Measurements from ENCODE around the gene ADAMTS1.

Gene ADAMTS1

DNA sequence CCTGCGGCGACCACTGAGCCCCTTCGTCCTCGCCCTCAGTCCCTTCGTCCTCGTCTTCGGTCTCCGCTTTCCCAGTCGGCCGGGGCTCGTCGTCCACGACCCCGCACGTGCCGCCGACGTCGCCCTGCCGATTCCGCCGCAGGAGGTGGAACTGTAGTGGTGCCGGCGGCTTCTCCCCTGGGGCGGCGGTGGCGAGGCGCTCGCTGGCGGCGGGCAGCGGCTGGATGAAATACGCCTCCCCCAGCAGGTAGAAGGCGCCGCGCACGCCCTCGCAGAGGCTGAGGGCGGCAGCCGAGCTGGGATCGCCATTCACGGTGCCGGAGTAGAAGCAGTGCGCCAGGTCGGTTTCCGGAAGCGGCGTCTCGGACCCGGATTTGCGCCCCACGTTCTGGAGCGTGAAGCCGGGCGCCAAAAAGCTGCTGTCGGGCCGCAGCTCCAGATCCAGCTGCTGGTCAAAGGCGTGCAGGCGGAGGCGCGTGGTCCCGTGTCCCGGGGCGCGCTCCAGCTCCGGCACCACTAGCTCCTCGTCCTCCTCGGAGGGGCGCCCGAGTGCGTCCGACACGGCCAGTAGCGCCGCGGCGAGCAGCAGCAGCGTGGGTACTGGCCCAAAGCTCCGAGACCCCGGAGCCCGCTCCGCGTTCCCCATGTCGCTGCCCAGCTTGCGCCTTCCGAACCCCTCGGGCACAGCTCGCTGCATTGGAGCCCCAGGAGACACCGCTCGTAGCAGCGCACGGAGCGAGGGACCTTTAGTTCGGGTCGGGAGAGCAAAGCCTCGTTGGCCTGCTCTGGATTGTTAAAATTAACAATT lies 747 bp downstream of the ADAMTS1 start:
- DNase-seq: no peak

DNA sequence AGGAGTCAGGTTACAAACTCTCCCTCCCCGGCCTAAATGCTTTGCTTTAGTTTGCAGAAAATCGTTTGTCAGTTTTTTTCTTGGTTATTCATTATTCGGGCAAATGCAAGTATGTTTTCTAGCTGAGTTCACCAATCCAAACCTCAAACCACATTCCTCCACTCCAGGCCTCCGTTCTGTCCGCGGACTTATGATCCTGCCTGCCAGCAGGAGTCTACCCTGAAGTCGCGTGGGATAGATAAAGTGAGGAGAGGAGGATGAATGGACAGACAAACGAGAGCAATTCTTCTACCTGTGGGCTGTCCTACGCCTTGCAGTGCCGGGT lies 1.3 kb downstream of the ADAMTS1 start:
- no peak for DNase-seq

DNA sequence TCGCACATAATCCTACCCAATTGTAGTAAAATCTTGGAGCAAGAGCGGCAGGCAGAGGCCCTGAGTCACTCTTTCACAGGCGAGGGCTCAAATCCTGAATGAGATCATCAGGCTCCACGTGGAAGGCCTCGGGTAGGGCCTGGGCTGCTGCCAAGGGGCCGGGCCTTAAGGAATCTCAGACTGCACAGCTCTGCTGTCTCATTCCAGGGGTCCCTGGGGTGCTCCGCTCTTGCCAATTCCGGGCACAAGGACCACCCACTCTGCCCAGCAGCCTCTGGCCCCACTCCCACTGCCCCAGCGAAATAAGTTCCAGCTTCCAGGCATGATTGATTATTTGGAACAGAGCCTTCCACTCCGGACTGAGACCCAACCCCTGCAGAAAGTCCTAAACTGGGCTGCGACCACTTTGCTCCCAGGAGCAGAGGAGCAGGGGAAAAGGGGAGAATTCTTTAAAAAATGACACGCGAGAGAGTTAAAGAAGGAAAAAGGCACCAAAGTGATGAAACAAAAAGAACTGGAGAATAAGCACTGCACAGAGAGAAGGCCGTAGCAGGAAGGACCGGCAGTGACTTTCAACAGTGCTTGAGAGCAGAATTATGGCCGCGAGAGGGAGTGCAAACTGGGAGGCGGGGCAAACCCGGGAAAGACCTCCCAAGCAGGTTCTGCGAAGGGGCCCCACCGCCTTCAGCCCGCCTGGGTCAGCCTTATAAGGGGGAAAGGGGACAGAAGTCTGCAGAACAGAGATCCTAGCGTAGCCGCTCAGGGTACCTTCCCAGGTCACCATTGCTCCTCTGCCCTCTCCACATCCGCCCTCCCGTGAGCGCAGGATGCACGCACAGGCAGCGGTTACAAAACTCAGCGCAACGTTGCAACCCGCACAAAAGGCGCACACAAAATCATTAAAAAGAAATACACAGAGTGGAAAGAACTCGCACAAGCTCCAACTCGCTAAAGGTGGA lies 2.0 kb downstream of the ADAMTS1 start:
- DNase-seq: no peak

DNA sequence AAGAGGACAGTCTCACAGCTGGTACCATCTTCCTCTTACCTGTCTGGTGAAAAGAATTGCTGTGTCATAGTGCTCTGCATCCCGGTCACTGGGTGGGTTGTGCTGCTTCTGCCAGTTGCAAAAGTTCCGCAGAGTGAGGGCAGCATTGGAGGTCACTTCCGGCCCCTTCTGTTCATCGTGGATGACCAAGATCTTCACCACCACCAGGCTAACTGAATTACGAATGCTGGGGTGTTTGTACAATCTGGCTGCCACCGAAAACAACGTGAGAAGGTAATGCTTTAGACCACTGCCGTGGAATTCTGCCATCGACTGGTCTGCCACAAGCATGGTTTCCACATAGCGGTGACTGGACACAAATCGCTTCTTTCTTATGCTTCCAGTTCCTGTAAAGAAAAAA lies 2.9 kb downstream of the ADAMTS1 start:
- DNase-seq: no peak

DNA sequence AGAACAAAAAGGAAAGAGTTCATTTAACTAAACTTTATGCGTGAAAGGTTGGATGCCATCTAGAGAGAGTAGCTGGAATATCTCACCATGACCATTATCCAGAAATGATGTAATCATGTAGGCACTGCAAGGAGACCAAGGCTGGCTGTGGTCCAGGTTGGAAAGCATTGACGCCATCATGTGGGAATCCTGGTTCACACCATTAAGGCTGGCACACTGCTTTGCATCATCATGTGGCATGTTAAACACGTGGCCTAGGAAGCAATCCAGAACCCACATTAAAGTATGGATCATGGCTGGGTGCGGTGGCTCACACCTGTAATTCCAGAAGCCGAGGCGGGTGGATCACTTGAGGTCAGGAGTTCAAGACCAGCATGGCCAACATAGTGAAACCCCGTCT lies 4.3 kb downstream of the ADAMTS1 start:
- no peak for DNase-seq

DNA sequence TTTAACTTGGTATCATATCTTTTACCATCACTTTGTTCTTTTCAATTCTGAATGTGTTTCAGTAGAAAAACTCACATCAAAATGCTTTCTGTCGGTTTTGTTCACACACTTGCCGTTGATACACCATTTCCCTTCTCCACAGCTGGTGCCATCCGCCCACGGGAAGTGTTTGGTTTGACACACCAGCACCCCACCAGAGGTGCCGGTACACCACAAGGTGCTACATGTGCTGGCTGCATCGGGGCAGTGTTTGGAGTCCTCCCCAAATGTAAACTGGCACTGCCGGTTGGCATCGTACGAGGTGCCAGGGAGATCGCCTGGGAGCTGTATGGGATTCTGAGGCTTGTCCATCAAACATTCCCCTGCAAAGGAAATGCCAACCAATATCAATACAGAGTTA lies 5.0 kb downstream of the ADAMTS1 start:
- no peak for DNase-seq

DNA sequence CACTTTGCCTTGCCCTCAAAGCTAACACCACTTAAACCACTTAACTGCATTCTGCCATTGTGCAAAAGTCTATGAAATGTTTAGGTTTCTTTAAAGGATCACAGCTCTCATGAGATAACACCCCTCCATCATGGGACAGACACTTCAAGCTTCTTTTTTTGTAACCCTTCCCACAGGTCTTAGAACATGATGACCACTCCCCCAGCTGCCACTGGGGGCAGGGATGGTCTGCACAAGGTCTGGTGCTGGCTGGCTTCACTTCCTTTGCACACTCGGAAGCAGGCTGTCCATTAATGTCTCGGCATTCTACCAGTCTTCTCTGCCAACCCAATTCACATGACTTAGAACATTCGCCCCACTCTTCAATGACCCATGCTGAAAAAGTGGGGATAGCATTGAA lies 7.7 kb downstream of the ADAMTS1 start:
- DNase-seq: no peak

DNA sequence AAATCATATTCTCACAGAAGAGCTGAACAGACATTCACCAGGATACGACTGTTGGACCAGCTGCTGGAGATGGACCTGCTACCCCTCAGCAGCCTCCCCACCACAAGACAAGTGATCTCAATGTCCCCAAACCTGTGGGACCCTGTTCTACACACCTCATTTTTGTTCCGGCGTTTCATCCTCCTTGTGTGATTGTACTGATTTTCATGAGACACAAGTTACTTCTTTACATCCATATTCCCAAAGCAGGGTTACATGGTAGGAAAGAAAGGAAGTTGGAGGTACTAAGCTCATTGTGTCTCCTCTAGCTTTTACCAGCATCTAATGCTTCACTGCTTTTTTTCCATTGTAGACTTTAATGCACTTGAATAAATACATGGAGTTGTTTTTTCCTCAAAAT lies 8.7 kb downstream of the ADAMTS1 start:
- DNase-seq: no peak

DNA sequence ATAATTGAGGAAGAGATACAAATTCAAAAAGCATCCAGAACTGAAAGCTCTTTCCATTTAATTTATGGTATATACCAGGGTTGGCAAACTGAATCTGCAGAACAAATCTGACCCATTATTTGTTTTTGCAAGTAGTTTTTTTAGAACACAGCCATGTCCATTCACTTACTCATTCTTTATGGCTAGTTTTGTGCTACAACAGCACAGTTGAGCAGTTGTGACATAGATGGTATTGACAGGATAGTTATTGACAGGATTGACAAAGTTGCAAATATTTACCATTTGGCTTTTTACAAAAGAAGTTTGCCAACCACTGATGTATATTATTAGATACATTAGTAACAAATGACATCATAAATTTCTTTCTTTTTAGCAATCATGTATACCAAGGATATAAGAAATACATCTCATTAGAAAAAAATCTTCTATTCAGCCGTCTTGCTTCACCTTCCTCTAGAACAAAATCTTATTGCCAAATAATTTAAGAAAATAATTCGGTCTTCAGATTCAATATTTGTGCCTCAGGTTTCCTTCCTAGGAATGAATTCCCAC lies 9.4 kb downstream of the ADAMTS1 start:
- no peak for DNase-seq

DNA sequence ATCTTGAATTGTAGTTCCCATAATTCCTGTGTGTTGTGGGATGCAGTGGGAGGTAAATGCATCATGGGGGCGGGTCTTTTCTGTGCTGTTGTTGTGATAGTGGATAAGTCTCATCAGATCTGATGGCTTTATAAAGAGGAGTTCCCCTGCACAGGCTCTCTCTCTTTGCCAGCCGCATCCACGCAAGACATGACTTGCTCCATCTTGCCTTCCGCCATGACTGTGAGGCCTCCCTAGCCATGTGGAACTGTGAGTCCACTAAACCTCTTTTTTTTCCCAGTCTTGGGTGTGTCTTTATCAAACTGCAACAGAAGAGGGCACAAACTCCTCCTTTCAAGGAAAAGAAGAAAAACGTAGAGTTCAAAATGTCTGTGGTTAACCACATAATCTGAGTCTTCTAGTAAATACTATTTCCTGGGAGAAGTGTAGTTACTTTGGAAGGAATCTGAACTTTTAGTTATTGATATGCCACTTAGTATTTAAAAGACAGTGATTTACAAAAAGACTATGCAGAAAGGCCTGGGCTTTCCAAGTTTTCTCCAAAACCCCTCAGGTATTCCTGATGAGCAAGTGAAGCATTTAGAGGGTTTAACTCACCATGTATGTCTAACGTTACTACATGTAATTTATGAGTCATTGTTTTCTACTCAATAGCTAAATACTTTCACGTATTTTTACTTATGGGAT lies 10.0 kb downstream of the ADAMTS1 start:
- DNase-seq: no peak

DNA sequence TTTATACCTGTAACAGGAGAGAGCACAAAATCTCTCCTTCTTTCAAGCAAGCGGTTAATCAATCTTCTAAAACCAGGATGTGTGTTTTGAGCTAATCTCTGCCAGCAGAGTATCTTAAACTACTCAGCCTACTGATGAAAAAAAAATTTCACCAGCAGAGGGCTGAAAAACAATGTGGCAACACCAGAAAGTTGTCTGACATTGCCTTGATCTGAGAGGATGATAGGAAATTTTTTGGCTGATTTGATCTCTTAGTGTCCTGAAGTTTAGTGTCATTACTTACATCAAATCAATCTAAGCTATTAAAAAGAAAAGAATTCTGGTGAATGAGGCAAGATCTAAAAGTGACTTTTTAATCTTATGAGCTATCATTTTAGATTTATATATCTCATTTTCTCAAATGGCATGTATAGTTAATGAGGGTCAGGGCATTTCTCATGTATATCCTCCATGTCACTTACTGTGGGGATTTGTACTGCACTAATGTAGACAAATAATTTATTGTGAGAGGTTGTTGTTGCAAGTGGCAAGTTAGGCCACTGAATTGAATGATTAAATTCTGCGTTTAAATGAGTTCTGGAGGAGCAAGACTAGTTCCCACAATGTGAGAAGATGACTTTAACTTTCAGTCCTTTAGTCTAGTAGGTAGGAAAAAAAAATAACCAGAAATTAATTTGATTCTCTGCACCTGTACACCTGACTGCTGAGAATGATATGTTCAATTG lies 10.9 kb downstream of the ADAMTS1 start:
- DNase-seq: no peak

DNA sequence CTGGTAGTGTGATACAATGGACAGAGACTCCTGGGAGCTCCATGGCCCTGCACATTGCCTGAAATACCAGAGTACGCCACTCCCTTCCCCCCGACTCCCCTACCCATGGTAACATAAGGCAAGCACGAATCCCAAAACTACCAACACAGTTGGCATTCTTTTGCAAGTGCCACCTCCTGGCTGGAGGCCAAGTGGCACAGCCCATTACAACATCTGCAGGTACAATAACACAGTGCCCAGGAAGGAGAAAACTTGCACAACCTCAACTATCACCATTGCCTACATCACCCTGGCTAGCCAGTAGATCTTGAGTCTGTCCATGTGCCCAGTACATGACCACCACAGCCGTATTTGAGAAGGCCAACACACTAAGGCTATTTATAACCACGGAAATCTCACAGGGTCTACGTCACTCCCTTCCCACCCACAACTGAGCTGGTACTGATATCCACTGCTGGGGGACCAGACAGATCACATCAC lies 11.7 kb downstream of the ADAMTS1 start:
- DNase-seq: no peak

DNA sequence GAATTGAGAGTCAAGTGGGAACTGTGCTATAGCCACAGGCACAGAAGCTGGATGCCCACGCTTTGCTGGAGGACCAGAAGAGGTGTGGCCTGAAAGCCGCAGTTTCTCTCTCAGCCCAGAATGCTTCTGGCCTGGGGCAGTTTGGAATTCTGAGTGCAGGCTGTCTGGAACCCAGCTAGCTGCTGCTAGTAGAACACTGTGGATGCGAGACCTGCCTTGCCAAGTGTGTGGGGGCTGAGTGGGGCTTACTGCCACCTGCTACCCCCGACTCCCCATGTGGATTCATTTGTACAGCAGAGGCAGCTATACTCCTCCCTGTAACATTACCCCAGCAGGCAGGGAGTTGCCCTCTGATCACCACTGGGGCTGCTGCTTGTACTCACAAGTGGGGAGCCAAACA lies 12.2 kb downstream of the ADAMTS1 start:
- DNase-seq: no peak

DNA sequence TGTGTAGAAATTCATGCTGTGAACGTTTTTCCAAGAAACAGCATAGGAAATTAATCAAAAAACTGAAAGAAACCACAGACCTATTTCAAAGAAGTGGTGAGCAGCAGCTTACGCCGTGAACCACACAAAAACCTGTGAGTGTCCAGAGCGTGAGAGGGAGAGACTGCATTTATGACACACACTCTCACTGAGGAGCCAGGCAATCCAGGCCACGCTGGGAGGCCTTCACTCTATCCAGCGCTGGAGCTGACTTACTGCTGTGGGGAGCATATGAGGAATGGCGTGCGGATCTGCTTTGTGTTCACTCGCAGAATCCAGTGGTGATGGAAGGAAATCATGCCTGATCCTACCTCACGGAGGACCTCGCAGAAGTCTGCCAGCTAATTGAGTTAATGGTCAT lies 12.7 kb downstream of the ADAMTS1 start:
- no peak for DNase-seq

DNA sequence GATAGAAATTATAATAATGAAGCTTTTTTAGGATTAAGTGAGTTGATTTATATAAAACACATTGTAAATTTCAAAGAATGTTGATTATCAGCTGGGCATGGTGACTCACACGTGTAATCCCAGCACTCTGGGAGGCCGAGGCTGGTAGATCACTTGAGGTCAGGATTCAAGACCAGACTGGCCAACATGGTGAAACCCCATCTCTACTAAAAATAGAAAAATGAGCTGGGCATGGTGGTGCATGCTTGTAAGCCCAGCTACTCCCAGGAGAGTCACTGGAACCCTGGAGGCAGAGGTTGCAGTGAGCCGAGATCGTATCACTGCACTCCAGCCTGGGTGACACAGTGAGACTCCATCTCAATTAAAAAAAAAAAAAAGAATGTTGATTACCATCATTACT lies 18.4 kb downstream of the ADAMTS1 start:
- no peak for DNase-seq

DNA sequence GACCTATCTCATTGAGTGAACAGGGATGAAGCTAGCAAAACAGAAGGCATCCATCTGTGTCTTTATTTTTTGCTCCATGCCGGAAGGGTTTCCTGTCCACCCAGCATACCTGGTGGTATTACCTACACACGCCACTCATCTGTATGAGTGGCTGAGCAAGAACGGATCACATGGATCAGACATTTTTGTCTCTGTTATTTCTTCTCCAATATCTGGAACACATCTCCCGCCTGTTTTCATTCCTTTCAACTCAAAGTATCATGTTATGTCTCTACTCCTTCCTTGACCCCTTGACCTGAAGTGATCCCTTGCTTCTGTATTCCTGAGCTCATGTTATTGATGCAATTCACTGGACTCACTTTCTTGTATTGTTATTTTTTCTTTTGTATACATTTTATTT lies 24.7 kb downstream of the ADAMTS1 start:
- DNase-seq: no peak

DNA sequence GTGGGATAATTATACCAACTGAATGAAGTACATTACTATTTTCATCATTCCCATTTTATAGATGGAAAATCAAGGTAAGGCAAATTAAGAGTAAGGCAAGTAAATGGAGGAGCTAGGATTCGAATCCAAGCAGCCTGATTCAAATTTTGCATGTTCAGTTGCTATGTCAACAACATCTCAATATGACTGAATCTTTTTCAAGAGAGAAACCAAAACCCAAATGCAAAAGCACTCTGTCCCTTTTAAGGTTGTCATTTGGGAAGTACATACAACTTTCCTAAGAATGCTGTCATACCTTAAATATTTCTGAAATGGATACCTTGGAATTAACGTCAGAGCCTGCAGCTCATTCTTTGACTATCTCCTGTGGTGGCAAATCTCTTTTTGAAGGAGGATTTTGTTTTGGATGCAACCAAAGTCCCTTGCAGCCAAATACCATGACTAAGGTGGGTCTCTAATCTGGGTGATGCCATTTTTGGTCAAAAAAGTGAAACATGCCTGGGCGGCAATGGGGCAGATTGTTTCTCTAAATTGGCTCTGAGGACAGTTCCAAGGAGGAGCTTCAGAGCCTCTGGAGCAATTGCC lies 25.4 kb downstream of the ADAMTS1 start:
- no peak for DNase-seq

DNA sequence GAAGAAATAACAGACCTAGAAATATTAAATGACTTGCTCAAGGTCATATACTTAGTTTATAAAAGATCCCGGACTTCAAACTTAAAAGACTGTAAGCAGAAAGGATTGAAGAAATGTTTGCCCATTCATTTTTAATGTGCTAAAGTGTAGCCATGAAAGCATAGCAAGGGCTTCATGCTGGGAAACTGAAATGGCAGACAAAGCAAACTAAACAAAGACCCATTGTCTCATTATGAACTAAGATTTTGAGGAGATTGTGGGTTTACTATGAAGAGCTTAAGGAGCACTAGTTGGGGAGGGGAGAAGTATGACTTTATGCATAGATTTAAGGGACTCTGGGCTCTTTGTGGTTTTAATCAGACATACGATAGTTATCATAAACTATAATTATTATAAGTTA lies 26.3 kb downstream of the ADAMTS1 start:
- no peak for DNase-seq

DNA sequence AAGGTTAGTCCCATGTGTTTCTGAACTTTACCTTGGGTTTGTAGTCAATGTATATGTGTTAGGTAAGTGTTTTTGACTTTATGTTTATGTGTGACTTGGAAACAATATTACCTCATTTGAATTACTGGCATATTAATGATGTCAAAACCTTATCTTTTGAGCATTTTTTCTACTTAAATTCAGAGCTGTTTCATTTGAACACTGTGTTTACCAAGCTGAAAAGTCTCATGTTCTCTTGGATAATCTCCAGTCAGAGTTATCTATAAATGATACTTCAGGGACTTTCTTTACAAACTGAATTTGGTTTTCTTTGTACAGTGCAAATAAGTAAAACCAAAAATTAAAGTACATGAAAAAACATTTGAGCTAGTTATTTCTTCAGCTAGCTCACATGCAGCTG lies 30.0 kb downstream of the ADAMTS1 start:
- DNase-seq: no peak

DNA sequence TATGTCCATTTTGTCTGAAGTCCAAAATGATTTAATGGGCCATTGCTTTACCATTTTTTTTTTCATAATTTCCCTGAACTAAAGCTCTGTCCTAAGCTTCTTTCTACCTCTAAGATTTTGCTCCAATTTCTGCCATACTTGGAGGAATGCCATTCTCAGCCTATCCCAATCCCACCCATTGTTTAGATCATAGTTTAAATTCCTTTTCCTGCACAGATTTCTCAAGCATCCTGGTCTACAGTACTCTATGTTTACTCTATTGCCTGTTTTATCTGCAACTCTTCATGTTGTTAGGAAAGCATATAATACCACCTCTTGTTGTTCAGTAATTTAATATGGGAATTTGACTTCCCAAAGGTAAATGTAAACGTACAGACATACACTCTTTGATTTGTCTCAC lies 30.8 kb downstream of the ADAMTS1 start:
- no peak for DNase-seq

DNA sequence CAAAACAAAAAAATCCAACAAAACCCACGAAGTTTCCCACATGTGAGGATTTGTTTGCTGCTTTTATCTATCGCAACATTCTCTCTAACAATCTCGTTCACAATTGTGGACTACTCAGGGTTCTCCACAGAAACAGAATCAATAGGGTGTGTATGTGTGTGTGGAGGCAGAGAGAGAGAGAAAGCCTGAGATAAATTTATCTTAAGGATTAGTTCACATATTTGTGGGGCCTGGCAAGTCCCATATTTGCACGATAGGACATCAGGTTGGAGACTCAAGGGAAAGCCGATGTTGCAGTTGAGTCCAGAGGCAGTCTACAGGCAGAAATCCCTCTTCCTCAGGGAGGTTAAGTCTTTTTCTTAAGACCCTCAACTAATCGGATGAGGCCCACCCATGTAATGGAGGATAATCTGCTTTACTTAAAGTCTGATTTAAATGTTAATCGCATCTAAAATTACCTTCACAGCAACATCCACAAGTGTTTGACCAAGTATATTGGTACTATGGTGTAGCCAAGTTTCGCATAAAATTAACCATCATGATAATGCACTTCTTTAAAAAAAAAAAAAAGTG lies 31.7 kb downstream of the ADAMTS1 start:
- no peak for DNase-seq

DNA sequence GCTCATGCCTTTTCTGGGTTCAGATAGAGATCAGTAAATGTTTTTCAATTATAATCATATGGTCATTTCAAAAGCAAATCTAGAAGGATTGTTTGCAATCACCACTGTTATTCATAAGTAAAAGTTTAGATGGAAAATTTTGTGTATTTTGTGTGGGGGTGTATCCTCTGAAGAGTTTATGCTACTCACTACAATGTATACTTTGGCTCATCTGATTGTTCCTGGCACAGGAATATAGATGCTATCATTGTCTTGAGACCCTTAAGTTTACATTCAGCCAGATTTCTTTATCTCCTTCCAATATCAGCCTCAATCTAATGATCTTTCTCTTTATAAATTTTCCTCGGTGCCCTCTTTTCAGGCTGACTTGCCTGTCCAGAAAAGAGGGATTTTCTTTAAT lies 33.0 kb downstream of the ADAMTS1 start:
- no peak for DNase-seq

Measured in activated naive CD4-positive, alpha-beta T cell treated with Interleukin-2 at 50 U/mL for 16 hours (primary cell).